K562 (cell line): ENCODE results near the gene TPD52L1. TPM values are rescaled to one million over a fixed set of nuclear protein-coding genes. Genes with fewer than 3 reads are reported as not detected.

Experiments used
- BHLHE40 ChIP-seq: IDR thresholded peaks from 2 replicates; pipeline ENCODE4 v1.6.1; 2011; ENCODE audit warnings: low read length, improper control_type of control experiment
- CBX5 ChIP-seq: IDR thresholded peaks from 2 replicates; pipeline ENCODE4 v1.6.1; 2014; ENCODE audit warnings: low read depth, borderline replicate concordance
- JUN ChIP-seq, 2 experiments: sonication (generic) in 1 of 2; formaldehyde crosslinking in 1 of 2; IDR thresholded peaks; 2 replicates each; pipeline versions ENCODE4 v1.6.1 to v1.8.0; 2012 to 2022; ENCODE audit warnings: borderline replicate concordance in 2 of 2, mild to moderate bottlenecking in 2 of 2, improper control_type of control experiment in 1 of 2, low read depth in 1 of 2, low read length in 1 of 2, missing genetic modification reagents in 1 of 2
- LCOR ChIP-seq: sonication (generic); formaldehyde crosslinking; IDR thresholded peaks from 2 replicates; pipeline ENCODE4 v1.8.0; 2022; ENCODE audit warnings: mild to moderate bottlenecking, missing genetic modification reagents
- NONO ChIP-seq, 2 experiments: fragments of 200-400 bp in 1 of 2; fragments of 450-650 bp in 1 of 2; formaldehyde crosslinking in 1 of 2; IDR thresholded peaks; 2 replicates each; pipeline ENCODE4 v1.6.1; 2017; ENCODE audit warnings: low read depth in 2 of 2, mild to moderate bottlenecking in 2 of 2, moderate library complexity in 2 of 2, low read length in 1 of 2
- NR3C1 ChIP-seq: sonication (generic); formaldehyde crosslinking; IDR thresholded peaks from 2 replicates; pipeline ENCODE4 v1.8.1; 2022; ENCODE audit warnings: missing genetic modification reagents
- PHF20 ChIP-seq: fragments of 450-650 bp; IDR thresholded peaks from 2 replicates; pipeline ENCODE4 v1.6.1; 2018; ENCODE audit not compliant: partially characterized antibody
- SMARCB1 ChIP-seq: IDR thresholded peaks from 2 replicates; pipeline ENCODE4 v1.6.1; 2011; ENCODE audit warnings: improper control_type of control experiment, low read depth; ENCODE audit not compliant: insufficient read length
- STAT5A ChIP-seq: IDR thresholded peaks from 2 replicates; pipeline ENCODE4 v1.6.1; 2012; ENCODE audit warnings: low read length, inconsistent platforms, borderline replicate concordance
- TBP ChIP-seq: optimal IDR thresholded peaks from 2 replicates; pipeline ENCODE3; 2011; ENCODE audit warnings: low read depth, low read length, improper control_type of control experiment
- TCF3 ChIP-seq: sonication (generic); formaldehyde crosslinking; IDR thresholded peaks from 2 replicates; pipeline ENCODE4 v1.4.0; 2020; ENCODE audit warnings: mild to moderate bottlenecking, missing genetic modification reagents
- TEAD4 ChIP-seq, 2 experiments: sonication (generic) in 1 of 2; formaldehyde crosslinking in 1 of 2; IDR thresholded peaks; 2 replicates each; pipeline versions ENCODE4 v1.6.1 to v1.8.0; 2012 to 2022; ENCODE audit warnings: borderline replicate concordance in 1 of 2, inconsistent platforms in 1 of 2, low read length in 1 of 2, mild to moderate bottlenecking in 1 of 2, missing genetic modification reagents in 1 of 2
- TFAP4 ChIP-seq: sonication (generic); formaldehyde crosslinking; IDR thresholded peaks from 2 replicates; pipeline ENCODE4 v1.8.0; 2022; ENCODE audit warnings: missing genetic modification reagents, mild to moderate bottlenecking, moderate library complexity, borderline replicate concordance
- ZNF589 ChIP-seq: fragments of 200-800 bp; sonication (Bioruptor generic); IDR thresholded peaks from 2 replicates; pipeline ENCODE4 v1.6.1; 2016; ENCODE audit warnings: low read depth, missing genetic modification characterization, missing compliant biosample characterization
- polyA plus RNA-seq, 8 experiments: library from polyadenylated mRNA; depleted of rRNA in 4 of 8; stranded (reverse) in 5 of 8; unstranded in 3 of 8; fragments of >200 nt; fragmentation: Nextera tagmentation in 2 of 8; fragmentation: Illumina TruSeq in 1 of 8; extraction: Ambion mirVana in 2 of 8; extraction: Trizol in 1 of 8; gene quantifications; 2 replicates each; pipeline versions ENCODE4 v1.2.1 to v1.2.3, GENCODE V29; 2011 to 2014; ENCODE audit warnings: inconsistent platforms in 1 of 8, missing spikeins in 1 of 8
- total RNA-seq, 7 experiments: library from RNA; depleted of rRNA in 6 of 7; stranded (reverse); fragments of >200 nt in 6 of 7; fragmentation: Illumina TruSeq in 2 of 7; extraction: Trizol in 2 of 7; gene quantifications; 2 replicates each; pipeline versions ENCODE4 v1.2.1 to v1.2.3, GENCODE V29; 2011 to 2021; ENCODE audit warnings: low replicate concordance in 1 of 7
- TF ChIP-seq, protein P1 (sequence below), 2 experiments: fragments of 450-650 bp; IDR thresholded peaks; 2 replicates each; pipeline ENCODE4 v1.6.1; 2016; ENCODE audit warnings: mild to moderate bottlenecking in 2 of 2, borderline replicate concordance in 1 of 2, low read depth in 1 of 2, moderate library complexity in 1 of 2
- TF ChIP-seq, protein P2 (sequence below): fragments of 250-450 bp; sonication (Bioruptor Pico); IDR thresholded peaks from 2 replicates; pipeline ENCODE4 v1.5.0; 2021

Gene TPD52L1
- total and polyA plus RNA-seq, 9 of the 15 experiments (the other 6 are each of a cell fraction or from before 2014, with no cell fraction given): 12.9 to 149 (median 75.7) TPM

- TF ChIP-seq, protein P1, sequence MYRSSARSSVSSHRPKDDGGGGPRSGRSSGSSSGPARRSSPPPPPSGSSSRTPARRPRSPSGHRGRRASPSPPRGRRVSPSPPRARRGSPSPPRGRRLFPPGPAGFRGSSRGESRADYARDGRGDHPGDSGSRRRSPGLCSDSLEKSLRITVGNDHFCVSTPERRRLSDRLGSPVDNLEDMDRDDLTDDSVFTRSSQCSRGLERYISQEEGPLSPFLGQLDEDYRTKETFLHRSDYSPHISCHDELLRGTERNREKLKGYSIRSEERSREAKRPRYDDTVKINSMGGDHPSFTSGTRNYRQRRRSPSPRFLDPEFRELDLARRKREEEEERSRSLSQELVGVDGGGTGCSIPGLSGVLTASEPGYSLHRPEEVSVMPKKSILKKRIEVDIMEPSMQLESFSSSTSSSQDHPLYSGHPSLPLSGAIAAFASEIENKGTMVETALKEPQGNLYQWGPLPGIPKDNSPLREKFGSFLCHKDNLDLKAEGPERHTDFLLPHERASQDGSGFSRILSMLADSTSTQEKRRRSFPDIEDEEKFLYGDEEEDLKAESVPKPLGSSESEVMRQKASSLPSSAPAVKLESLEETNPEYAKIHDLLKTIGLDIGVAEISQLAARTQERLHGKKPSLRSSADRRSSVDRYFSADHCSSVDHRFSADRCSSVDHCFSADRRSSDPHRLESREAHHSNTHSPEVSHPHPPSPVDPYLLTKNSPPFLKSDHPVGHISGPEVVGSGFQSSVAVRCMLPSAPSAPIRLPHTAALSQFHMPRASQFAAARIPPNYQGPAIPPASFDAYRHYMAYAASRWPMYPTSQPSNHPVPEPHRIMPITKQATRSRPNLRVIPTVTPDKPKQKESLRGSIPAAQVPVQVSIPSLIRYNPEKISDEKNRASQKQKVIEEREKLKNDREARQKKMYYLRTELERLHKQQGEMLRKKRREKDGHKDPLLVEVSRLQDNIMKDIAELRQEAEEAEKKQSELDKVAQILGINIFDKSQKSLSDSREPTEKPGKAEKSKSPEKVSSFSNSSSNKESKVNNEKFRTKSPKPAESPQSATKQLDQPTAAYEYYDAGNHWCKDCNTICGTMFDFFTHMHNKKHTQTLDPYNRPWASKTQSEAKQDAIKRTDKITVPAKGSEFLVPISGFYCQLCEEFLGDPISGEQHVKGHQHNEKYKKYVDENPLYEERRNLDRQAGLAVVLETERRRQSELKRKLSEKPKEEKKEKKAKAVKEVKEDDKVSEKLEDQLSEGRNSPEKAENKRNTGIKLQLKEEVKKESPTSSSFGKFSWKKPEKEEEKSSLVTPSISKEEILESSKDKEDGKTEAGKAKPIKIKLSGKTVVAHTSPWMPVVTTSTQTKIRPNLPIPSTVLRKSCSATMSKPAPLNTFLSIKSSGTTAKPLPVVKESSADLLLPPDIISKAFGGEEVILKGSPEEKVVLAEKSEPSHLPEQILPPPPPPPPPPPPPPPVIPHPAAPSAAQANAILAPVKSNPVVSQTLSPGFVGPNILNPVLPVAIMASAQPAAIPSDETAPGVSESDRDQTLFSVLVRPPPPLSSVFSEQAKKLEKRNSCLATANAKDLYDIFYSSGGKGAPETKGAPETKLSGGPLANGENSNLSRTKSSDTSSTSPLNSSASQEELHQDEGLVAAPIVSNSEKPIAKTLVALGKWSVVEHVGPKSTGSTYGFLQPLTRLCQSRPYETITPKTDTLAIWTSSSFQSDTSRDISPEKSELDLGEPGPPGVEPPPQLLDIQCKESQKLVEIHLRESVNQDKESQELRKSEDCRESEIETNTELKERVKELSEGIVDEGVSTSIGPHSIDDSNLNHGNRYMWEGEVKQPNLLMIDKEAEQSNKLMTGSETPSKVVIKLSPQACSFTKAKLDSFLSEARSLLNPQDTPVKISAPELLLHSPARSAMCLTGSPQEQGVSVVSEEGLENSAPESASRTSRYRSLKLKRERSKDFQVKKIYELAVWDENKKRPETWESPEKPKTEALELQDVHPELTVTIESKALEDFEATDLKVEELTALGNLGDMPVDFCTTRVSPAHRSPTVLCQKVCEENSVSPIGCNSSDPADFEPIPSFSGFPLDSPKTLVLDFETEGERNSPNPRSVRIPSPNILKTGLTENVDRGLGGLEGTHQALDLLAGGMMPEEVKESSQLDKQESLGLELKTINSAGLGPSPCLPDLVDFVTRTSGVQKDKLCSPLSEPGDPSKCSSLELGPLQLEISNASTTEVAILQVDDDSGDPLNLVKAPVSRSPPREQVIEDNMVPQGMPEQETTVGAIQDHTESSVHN (IDR thresholded peaks at IDR 0.05; ENCODE audit: borderline replicate concordance in 1 of 2, low read depth in 1 of 2): peak; percentile 28 to 79; a peak in 2 of 4 replicates
- TF ChIP-seq NR3C1 (CRISPR knock-in tag): no peak
- peak; percentile 67; the same call in 1 of the 2 replicates for TF ChIP-seq ZNF589 (CRISPR knock-in tag)
- no peak for TF ChIP-seq PHF20
- TF ChIP-seq LCOR (CRISPR knock-in tag): 0 out of 2 replicates have a peak, but pooled peaks have one; percentile 18
- TF ChIP-seq SMARCB1: peak; percentile 78
- TF ChIP-seq CBX5: no peak
- peak; percentile 37; the same call in 1 of the 2 replicates for TF ChIP-seq BHLHE40
- TF ChIP-seq, protein P2, sequence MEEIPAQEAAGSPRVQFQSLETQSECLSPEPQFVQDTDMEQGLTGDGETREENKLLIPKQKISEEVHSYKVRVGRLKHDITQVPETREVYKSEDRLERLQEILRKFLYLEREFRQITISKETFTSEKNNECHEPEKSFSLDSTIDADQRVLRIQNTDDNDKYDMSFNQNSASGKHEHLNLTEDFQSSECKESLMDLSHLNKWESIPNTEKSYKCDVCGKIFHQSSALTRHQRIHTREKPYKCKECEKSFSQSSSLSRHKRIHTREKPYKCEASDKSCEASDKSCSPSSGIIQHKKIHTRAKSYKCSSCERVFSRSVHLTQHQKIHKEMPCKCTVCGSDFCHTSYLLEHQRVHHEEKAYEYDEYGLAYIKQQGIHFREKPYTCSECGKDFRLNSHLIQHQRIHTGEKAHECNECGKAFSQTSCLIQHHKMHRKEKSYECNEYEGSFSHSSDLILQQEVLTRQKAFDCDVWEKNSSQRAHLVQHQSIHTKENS (CRISPR knock-in tag): no peak
- TF ChIP-seq NONO (IDR thresholded peaks at IDR 0.05; ENCODE audit: low read depth in 2 of 2, low read length in 1 of 2): peak in 1 of 2 experiments; percentile 48; a peak in 1 of 4 replicates
- TF ChIP-seq TEAD4 (IDR thresholded peaks at IDR 0.05; ENCODE audit: low read length): peak; percentile 96
- no peak for TF ChIP-seq TEAD4 (CRISPR knock-in tag; IDR thresholded peaks at IDR 0.05; ENCODE audit: borderline replicate concordance)
- peak; percentile 88 for TF ChIP-seq STAT5A
- TF ChIP-seq TBP: peak; percentile 58
- TF ChIP-seq JUN (IDR thresholded peaks at IDR 0.05; ENCODE audit: borderline replicate concordance, low read depth, low read length): peak; percentile 93
- TF ChIP-seq JUN (CRISPR knock-in tag; IDR thresholded peaks at IDR 0.05; ENCODE audit: borderline replicate concordance): no peak
- TF ChIP-seq TFAP4: peak; percentile 21; the same call in 1 of the 2 replicates
- peak; percentile 91 for TF ChIP-seq TCF3 (CRISPR knock-in tag)
Observed at GRCh38 chr6:125307150-125307838, 153.7 kb downstream of the TPD52L1 start (continued).
